Measurements from ENCODE around the gene MOSPD2.

Gene MOSPD2

DNA sequence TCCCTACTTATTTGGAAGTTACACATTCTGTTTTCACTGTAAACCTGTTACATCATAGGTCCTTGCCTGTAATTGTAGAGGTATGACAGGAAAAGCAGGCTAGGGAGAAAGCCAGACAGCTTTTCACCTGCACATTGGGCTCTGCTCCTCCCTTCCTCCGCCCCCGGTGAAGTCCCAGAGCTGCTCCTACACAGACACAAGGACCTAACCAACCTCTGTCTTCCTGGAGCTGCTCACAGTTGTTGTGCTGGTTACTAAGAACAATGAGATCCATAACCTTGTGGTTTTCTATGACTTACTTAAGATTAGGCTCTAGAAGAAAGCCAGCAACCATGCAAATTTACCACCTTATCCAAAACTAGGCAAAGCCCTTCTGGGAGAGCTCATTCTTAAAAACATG lies 40.0 kb downstream of the MOSPD2 start:
- Histone ChIP-seq H3K4me1 (ENCODE audit: control insufficient read depth, insufficient read depth, low read length, poor library complexity, severe bottlenecking) (peaks cover 8% of the 10 kb centered on the region), H3K36me3 (ENCODE audit: control insufficient read depth, insufficient read depth, low read length) (peaks cover 8% of the 10 kb centered on the region), H3K4me3 (ENCODE audit: extremely low read depth, insufficient read depth, low read length, poor library complexity, severe bottlenecking) (no peak overlapping the region), H3K27ac (ENCODE audit: low read depth, low read length, severe bottlenecking) (no peak overlapping the region), H3K9me3 (ENCODE audit: control insufficient read depth, low read length) (no peaks in the 10 kb centered on the region)
- WGBS, 2 experiments (ENCODE audit: insufficient coverage in 2 of 2), result no CpG with 5 or more reads among the region's 2 CpGs

DNA sequence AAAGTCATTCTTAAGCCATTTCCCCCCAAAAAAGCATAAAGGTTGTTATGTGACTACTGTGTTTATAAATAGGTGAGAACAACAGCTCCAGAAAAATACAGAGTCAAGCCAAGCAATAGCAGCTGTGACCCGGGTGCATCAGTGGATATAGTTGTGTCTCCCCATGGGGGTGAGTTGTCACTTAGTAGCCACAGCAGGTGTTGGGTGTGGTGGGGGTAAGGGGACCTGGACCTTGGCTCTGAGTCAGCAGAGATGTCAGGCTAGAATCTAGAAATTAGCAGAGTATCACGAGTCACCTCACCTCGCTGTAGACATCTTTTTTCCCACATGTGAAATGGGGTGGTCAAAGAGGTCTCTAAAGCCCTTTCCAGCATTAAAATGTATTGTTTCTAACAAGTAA lies 42.4 kb downstream of the MOSPD2 start:
- Histone ChIP-seq H3K4me3 (ENCODE audit: extremely low read depth, insufficient read depth, low read length, poor library complexity, severe bottlenecking) (no peak overlapping the region), H3K4me1 (ENCODE audit: control insufficient read depth, insufficient read depth, low read length, poor library complexity, severe bottlenecking) (peaks cover 8% of the 10 kb centered on the region), H3K36me3 (ENCODE audit: control insufficient read depth, insufficient read depth, low read length) (peaks cover 18% of the 10 kb centered on the region), H3K9me3 (ENCODE audit: control insufficient read depth, low read length) (no peaks in the 10 kb centered on the region), H3K27ac (ENCODE audit: low read depth, low read length, severe bottlenecking) (peak overlapping the region; percentile 45)
- 90% methylated on average over 2 of the region's 3 CpGs; no CpG with 5 or more reads in 1 of the 2 experiments for WGBS, 2 experiments (ENCODE audit: insufficient coverage in 2 of 2)

DNA sequence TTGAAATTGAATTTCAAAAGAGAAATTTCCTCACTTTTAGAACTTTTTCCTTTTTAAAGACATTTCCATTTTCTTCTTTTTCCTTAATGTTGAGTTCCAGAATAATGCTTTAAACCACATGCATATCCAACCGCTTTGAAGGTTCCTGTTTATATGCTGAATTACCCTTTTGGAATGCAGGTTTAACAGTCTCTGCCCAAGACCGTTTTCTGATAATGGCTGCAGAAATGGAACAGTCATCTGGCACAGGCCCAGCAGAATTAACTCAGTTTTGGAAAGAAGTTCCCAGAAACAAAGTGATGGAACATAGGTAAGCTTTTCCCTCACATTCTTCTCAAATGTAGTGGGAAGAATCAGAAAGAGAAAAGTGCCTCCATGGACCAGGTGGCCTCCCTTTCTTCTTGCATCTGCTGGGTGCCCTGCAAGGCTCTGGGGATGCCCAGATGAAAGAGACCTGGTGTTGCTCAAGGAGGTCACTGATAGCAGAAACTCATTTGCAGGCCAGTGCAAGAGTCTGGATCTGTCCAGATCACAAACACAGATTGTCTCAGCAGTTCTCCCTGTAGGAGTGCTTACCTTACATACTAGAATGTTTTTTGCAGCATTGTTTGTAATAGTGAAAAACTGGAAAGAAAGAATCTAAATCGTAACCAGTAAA lies 42.9 kb downstream of the MOSPD2 start:
- Histone ChIP-seq H3K4me3 (ENCODE audit: extremely low read depth, insufficient read depth, low read length, poor library complexity, severe bottlenecking) (no peak overlapping the region), H3K27ac (ENCODE audit: low read depth, low read length, severe bottlenecking) (peak overlapping the region; percentile 45), H3K4me1 (ENCODE audit: control insufficient read depth, insufficient read depth, low read length, poor library complexity, severe bottlenecking) (peaks cover 8% of the 10 kb centered on the region), H3K9me3 (ENCODE audit: control insufficient read depth, low read length) (no peaks in the 10 kb centered on the region), H3K36me3 (ENCODE audit: control insufficient read depth, insufficient read depth, low read length) (peaks cover 18% of the 10 kb centered on the region)
- no CpG with 5 or more reads among the region's 3 CpGs for WGBS, 2 experiments (ENCODE audit: insufficient coverage in 2 of 2)

DNA sequence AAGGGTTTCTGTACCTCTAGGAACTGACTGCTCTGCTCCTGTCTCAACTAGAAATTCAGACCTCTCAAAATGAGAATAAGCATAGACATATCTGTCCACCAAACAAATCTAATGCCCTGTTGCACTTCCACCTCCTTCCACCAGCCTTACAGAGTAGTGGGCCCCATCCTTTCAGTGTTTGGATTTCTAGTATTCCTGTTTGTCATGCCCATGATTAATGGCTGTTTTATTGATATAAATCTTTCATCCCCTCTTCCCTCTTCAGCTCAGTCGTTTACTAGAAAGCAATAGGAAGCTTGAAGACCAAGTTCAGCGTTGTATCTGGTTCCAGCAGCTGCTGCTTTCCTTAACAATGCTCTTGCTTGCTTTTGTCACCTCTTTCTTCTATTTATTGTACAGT lies 46.2 kb downstream of the MOSPD2 start:
- Histone ChIP-seq H3K4me3 (ENCODE audit: extremely low read depth, insufficient read depth, low read length, poor library complexity, severe bottlenecking) (no peak overlapping the region), H3K9me3 (ENCODE audit: control insufficient read depth, low read length) (no peaks in the 10 kb centered on the region), H3K36me3 (ENCODE audit: control insufficient read depth, insufficient read depth, low read length) (peaks cover 17% of the 10 kb centered on the region), H3K4me1 (ENCODE audit: control insufficient read depth, insufficient read depth, low read length, poor library complexity, severe bottlenecking) (peaks cover 8% of the 10 kb centered on the region), H3K27ac (ENCODE audit: low read depth, low read length, severe bottlenecking) (no peak overlapping the region)
- no CpG with 5 or more reads among the region's 2 CpGs for WGBS, 2 experiments (ENCODE audit: insufficient coverage in 2 of 2)

DNA sequence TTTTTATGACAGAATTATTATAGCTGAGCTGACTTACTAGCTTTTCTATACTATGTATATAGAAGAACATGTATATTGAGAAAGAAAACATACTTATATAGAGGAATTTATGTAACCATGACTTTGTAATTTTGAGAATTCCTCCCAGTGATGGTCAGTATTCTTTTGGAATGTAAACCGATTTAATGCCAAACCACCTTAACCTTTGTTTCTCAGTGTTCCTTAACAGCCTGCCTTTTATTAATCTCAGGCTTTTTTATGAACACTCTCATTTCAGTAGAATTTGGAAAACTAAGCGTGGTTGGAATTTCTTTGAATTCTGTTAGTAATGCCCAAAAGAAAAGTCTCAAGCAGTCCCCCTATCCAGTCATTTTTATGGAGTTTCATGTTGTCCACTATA lies 47.0 kb downstream of the MOSPD2 start:
- H3K4me3 ChIP-seq (ENCODE audit: extremely low read depth, insufficient read depth, low read length, poor library complexity, severe bottlenecking), result no peak overlapping the region
- H3K27ac ChIP-seq (ENCODE audit: low read depth, low read length, severe bottlenecking), result no peak overlapping the region
- peaks cover 8% of the 10 kb centered on the region for H3K4me1 ChIP-seq (ENCODE audit: control insufficient read depth, insufficient read depth, low read length, poor library complexity, severe bottlenecking)
- H3K36me3 ChIP-seq (ENCODE audit: control insufficient read depth, insufficient read depth, low read length), result peaks cover 17% of the 10 kb centered on the region
- no CpG with 5 or more reads among the region's 2 CpGs for WGBS, 2 experiments (ENCODE audit: insufficient coverage in 2 of 2)
- H3K9me3 ChIP-seq (ENCODE audit: control insufficient read depth, low read length), result no peaks in the 10 kb centered on the region

DNA sequence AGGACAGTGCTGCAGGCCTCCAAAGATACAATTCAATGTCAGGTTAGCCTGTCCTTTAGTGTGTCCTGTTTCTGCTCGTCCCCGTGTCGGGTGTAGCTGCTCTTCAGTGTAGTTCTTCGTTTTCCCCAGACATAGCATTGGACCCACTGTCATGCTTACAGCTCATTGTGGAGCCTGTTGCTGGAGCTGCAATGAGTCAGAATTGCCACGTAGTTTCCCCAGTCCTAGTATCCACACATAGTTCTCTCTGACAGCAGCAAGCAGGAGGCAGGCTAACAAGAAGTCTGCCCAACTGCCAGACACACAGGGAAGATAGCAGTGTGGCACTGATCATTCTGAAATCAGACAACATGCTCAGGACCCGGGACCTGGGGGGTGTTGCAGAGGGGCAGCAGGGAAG lies 49.2 kb downstream of the MOSPD2 start:
- Histone ChIP-seq H3K9me3 (ENCODE audit: control insufficient read depth, low read length) (no peaks in the 10 kb centered on the region), H3K4me3 (ENCODE audit: extremely low read depth, insufficient read depth, low read length, poor library complexity, severe bottlenecking) (no peak overlapping the region), H3K36me3 (ENCODE audit: control insufficient read depth, insufficient read depth, low read length) (peaks cover 13% of the 10 kb centered on the region), H3K27ac (ENCODE audit: low read depth, low read length, severe bottlenecking) (peak overlapping the region; percentile 18), H3K4me1 (ENCODE audit: control insufficient read depth, insufficient read depth, low read length, poor library complexity, severe bottlenecking) (no peaks in the 10 kb centered on the region)
- 95 to 100% methylated on average over 4 of the region's 6 CpGs for WGBS, 2 experiments (ENCODE audit: insufficient coverage in 2 of 2)

DNA sequence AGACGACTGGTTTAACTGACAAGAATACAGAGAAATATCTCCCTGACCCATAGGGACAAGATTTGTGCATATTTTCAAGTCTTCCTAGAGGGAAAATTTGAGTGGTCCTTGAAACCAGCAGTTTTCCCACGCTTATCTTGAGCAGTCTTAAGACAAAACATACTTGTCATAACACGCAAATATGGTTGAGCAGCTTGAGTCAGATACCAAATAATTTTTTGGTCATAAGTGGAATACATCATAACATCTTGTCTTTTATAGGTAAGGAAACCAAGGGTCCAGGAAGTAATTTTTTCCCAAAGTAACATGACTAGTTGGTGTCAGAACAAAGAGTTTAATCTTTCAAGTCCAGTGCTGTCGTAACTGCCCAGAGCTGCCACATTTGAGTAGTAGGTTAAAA lies 50.5 kb downstream of the MOSPD2 start:
- H3K4me1 ChIP-seq (ENCODE audit: control insufficient read depth, insufficient read depth, low read length, poor library complexity, severe bottlenecking), result no peaks in the 10 kb centered on the region
- peaks cover 13% of the 10 kb centered on the region for H3K36me3 ChIP-seq (ENCODE audit: control insufficient read depth, insufficient read depth, low read length)
- H3K4me3 ChIP-seq (ENCODE audit: extremely low read depth, insufficient read depth, low read length, poor library complexity, severe bottlenecking), result no peak overlapping the region
- no peaks in the 10 kb centered on the region for H3K9me3 ChIP-seq (ENCODE audit: control insufficient read depth, low read length)
- 100% methylated on average over 1 of the region's 4 CpGs; no CpG with 5 or more reads in 1 of the 2 experiments for WGBS, 2 experiments (ENCODE audit: insufficient coverage in 2 of 2)
- no peak overlapping the region for H3K27ac ChIP-seq (ENCODE audit: low read depth, low read length, severe bottlenecking)

DNA sequence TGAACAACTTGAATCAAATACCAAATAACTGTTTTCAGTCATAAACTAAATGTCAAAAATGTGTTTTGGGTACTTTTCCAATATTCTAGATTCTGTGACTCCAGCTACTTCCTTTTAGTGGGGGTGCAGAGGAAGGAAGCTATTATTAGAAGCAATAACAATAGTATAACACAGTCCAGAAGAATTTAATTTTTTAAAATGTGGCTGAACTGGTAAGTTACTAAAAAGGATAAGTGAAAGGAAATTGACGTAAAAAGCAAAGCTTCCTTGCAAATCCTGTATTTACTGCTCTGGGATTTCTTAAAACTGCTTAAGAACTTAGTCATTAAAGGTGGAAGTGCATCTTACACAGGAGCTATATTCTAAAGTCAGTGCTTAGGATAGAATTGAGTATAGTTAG lies 53.2 kb downstream of the MOSPD2 start:
- Histone ChIP-seq H3K4me1 (ENCODE audit: control insufficient read depth, insufficient read depth, low read length, poor library complexity, severe bottlenecking) (no peaks in the 10 kb centered on the region), H3K4me3 (ENCODE audit: extremely low read depth, insufficient read depth, low read length, poor library complexity, severe bottlenecking) (no peak overlapping the region), H3K27ac (ENCODE audit: low read depth, low read length, severe bottlenecking) (no peak overlapping the region), H3K36me3 (ENCODE audit: control insufficient read depth, insufficient read depth, low read length) (no peaks in the 10 kb centered on the region), H3K9me3 (ENCODE audit: control insufficient read depth, low read length) (no peaks in the 10 kb centered on the region)
- whole genome bisulfite sequencing, 2 experiments (ENCODE audit: insufficient coverage in 2 of 2), result 100% methylated on average over 1 of the region's 1 CpG; no CpG with 5 or more reads in 1 of the 2 experiments

DNA sequence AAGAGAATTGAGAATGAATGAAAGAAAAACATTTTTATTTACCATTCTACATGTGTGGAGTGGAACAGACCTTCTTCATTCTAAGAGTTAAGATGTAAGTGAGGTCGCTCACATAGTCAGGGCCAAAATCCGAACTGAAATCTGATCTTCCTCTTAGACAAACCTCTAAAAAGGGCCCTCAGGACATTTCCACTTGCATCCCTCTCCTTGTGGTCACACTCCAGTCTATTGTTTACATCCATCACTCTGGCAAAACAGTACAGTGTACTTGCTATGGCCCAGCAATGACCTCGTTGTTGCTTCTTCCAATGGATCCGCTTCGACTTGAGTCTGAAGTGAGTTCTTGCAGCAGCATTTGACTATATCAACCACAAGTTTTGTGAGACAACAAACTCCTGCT lies 54.2 kb downstream of the MOSPD2 start:
- no peaks in the 10 kb centered on the region for H3K36me3 ChIP-seq (ENCODE audit: control insufficient read depth, insufficient read depth, low read length)
- H3K9me3 ChIP-seq (ENCODE audit: control insufficient read depth, low read length), result no peaks in the 10 kb centered on the region
- no peak overlapping the region for H3K27ac ChIP-seq (ENCODE audit: low read depth, low read length, severe bottlenecking)
- H3K4me3 ChIP-seq (ENCODE audit: extremely low read depth, insufficient read depth, low read length, poor library complexity, severe bottlenecking), result no peak overlapping the region
- peaks cover 3% of the 10 kb centered on the region for H3K4me1 ChIP-seq (ENCODE audit: control insufficient read depth, insufficient read depth, low read length, poor library complexity, severe bottlenecking)
- WGBS, 2 experiments (ENCODE audit: insufficient coverage in 2 of 2), result 96 to 97% methylated on average over 3 to 5 of the region's 5 CpGs

DNA sequence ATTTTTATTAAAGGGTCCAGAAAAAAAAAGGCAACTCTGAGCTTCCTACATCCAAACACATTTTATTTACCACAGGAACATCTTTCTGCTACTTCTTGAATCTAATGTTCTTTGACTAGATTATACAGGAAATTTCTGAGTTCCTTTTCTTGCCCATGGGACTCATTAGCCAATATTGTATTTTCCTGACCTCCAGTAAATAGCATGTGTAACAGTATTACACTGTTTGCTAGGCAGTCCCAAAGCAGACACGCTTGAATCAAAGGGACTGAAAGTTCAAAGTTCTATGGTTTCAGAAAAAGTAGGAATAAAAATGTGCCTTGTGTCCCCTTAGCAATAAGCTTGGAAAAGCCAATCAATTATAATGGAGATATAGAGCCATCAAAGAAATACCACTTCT lies 57.4 kb downstream of the MOSPD2 start:
- Histone ChIP-seq H3K4me3 (ENCODE audit: extremely low read depth, insufficient read depth, low read length, poor library complexity, severe bottlenecking) (no peak overlapping the region), H3K27ac (ENCODE audit: low read depth, low read length, severe bottlenecking) (no peak overlapping the region), H3K4me1 (ENCODE audit: control insufficient read depth, insufficient read depth, low read length, poor library complexity, severe bottlenecking) (peaks cover 3% of the 10 kb centered on the region), H3K36me3 (ENCODE audit: control insufficient read depth, insufficient read depth, low read length) (no peaks in the 10 kb centered on the region), H3K9me3 (ENCODE audit: control insufficient read depth, low read length) (no peaks in the 10 kb centered on the region)
- no CpG with 5 or more reads among the region's 1 CpG for WGBS, 2 experiments (ENCODE audit: insufficient coverage in 2 of 2)

DNA sequence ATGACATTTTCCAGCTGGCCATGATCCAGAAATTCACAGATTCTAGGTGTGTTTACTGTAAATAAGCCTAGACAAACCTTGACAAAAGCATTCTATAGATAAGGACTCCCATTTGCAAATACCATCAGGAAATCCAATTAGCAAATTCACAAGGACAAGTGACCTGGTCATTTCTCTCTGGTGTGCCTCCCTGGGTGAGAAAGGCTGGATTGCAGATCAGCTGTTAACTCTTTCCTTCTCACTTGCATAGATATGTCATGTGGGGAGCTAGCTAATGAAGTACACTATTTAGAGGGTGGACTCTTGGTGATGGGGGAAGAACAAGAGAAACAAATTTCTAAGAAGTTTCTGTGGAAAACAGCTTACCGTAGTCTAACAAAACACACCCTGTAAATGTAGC lies 58.9 kb downstream of the MOSPD2 start:
- no CpG with 5 or more reads among the region's 1 CpG for WGBS, 2 experiments (ENCODE audit: insufficient coverage in 2 of 2)
- Histone ChIP-seq H3K4me1 (ENCODE audit: control insufficient read depth, insufficient read depth, low read length, poor library complexity, severe bottlenecking) (peaks cover 13% of the 10 kb centered on the region), H3K9me3 (ENCODE audit: control insufficient read depth, low read length) (no peaks in the 10 kb centered on the region), H3K36me3 (ENCODE audit: control insufficient read depth, insufficient read depth, low read length) (no peaks in the 10 kb centered on the region), H3K4me3 (ENCODE audit: extremely low read depth, insufficient read depth, low read length, poor library complexity, severe bottlenecking) (no peak overlapping the region), H3K27ac (ENCODE audit: low read depth, low read length, severe bottlenecking) (no peak overlapping the region)

All from mesodermal cell (in vitro differentiated cells).